ENCODE data around the gene GOLIM4.

GRCh38 chr3:168068346-168068745 is 27.4 kb downstream of the GOLIM4 start:
- TF ChIP-seq CTCF (IDR thresholded peaks at IDR 0.05), result no peak
- TF ChIP-seq ZFX (IDR thresholded peaks at IDR 0.05; ENCODE audit: borderline replicate concordance), result no peak
